Endothelial cell of umbilical vein (primary cell): ENCODE results near the gene GRK5. TPM values are rescaled to one million over a fixed set of nuclear protein-coding genes. Genes with fewer than 3 reads are reported as not detected.

Source experiments
- BruUV-seq: library from RNA; stranded (reverse); fragments of 400-500 nt; replicated peaks from 2 replicates; lab custom pipeline; 2021; lab: Mats Ljungman, UMichigan
- CTCF ChIA-PET: fragments of 300-600, 350-600 bp; sonication (Branson Sonifier 250); formaldehyde crosslinking; loops from one replicate; lab custom pipeline; 2021; ENCODE audit warnings: antibody characterized with exemption, inconsistent platforms; lab: Charles Lee
- POLR2A ChIA-PET: fragments of 300-600, 350-600 bp; sonication (Branson Sonifier 250); formaldehyde crosslinking; loops from one replicate; lab custom pipeline; 2021; ENCODE audit warnings: antibody characterized with exemption, inconsistent platforms; lab: Charles Lee
- DNase-seq: peaks from one replicate; pipeline ENCODE4 v3.0.0-alpha.2; 2011; ENCODE audit warnings: low read depth, low spot score
- FAIRE-seq: peaks from 2 replicates; lab custom pipeline; 2011; peaks lifted over from hg19 to GRCh38; lab: Jason Lieb, UNC
- H2AFZ ChIP-seq: 2 replicates; pipeline ENCODE4 v1.6.0; 2012; ENCODE audit warnings: low read depth, low read length, control low read depth, inconsistent platforms
- H3K27ac ChIP-seq: 2 replicates; pipeline ENCODE4 v1.5.1; 2011; ENCODE audit warnings: low read depth, mild to moderate bottlenecking, control low read depth, low read length, moderate library complexity; ENCODE audit not compliant: insufficient read depth
- H3K27me3 ChIP-seq, 2 experiments: 2 replicates each; pipeline versions ENCODE4 v1.6.0 to v1.6.1; 2011; ENCODE audit warnings: low read length in 2 of 2, mixed read lengths in 1 of 2; ENCODE audit not compliant: control insufficient read depth in 2 of 2, insufficient read depth in 2 of 2
- H3K36me3 ChIP-seq, 2 experiments: 2 replicates in 1 of 2; 3 replicates in 1 of 2; pipeline ENCODE4 v1.5.1; 2011; ENCODE audit warnings: low read length in 2 of 2, mild to moderate bottlenecking in 1 of 2, moderate library complexity in 1 of 2; ENCODE audit not compliant: control insufficient read depth in 2 of 2, insufficient read depth in 2 of 2; ENCODE audit errors: extremely low read depth in 1 of 2
- H3K4me1 ChIP-seq: 3 replicates; pipeline ENCODE4 v1.5.1; 2011; ENCODE audit warnings: mild to moderate bottlenecking, low read length; ENCODE audit not compliant: control insufficient read depth, insufficient read depth; ENCODE audit errors: extremely low read depth
- H3K4me2 ChIP-seq: 2 replicates; pipeline ENCODE4 v1.6.1; 2011; ENCODE audit warnings: low read length, control low read depth, mixed read lengths; ENCODE audit not compliant: insufficient read depth
- H3K4me3 ChIP-seq, 3 experiments: fragments of 200-600 bp in 1 of 3; sonication (generic), shearing (Covaris generic) in 1 of 3; replicated peaks in 1 of 3; 2 replicates each; pipeline ENCODE4 v1.5.1; 2011 to 2016; ENCODE audit warnings: control low read depth in 3 of 3, low read length in 3 of 3, mild to moderate bottlenecking in 2 of 3, inconsistent platforms in 1 of 3, low read depth in 1 of 3, moderate library complexity in 1 of 3; ENCODE audit not compliant: insufficient read depth in 1 of 3
- H3K79me2 ChIP-seq: 2 replicates; pipeline ENCODE4 v1.6.0; 2012; ENCODE audit warnings: low read length, inconsistent platforms; ENCODE audit not compliant: control insufficient read depth, insufficient read depth
- H3K9ac ChIP-seq: replicated peaks from 2 replicates; pipeline ENCODE3; 2011; ENCODE audit warnings: low read length, control low read depth; ENCODE audit not compliant: insufficient read depth; ENCODE audit errors: extremely low read depth
- H3K9me1 ChIP-seq: replicated peaks from 3 replicates; pipeline ENCODE4 v1.6.0; 2011; ENCODE audit warnings: mild to moderate bottlenecking, low read length; ENCODE audit not compliant: control insufficient read depth, insufficient read depth; ENCODE audit errors: extremely low read depth
- H3K9me3 ChIP-seq: replicated peaks from 2 replicates; pipeline ENCODE4 v1.5.1; 2012; ENCODE audit warnings: low read length, inconsistent platforms; ENCODE audit not compliant: control insufficient read depth, insufficient read depth
- H4K20me1 ChIP-seq: replicated peaks from 2 replicates; pipeline ENCODE3; 2011; ENCODE audit warnings: mild to moderate bottlenecking, low read length; ENCODE audit not compliant: control insufficient read depth, insufficient read depth; ENCODE audit errors: extremely low read depth
- EZH2 ChIP-seq: IDR thresholded peaks from 2 replicates; pipeline ENCODE4 v1.6.1; 2012; ENCODE audit warnings: borderline replicate concordance, low read depth, mild to moderate bottlenecking, moderate library complexity, low read length, inconsistent platforms; ENCODE audit not compliant: severe bottlenecking
- FOS ChIP-seq: IDR thresholded peaks from 2 replicates; pipeline ENCODE4 v1.6.1; 2011; ENCODE audit warnings: mild to moderate bottlenecking, low read length, moderate library complexity, borderline replicate concordance; ENCODE audit not compliant: insufficient read depth
- GATA2 ChIP-seq: IDR thresholded peaks from 2 replicates; pipeline ENCODE4 v1.7.0; 2011; ENCODE audit warnings: low read depth, mild to moderate bottlenecking, moderate library complexity, mixed read lengths, low read length; ENCODE audit not compliant: insufficient read length, insufficient read depth
- JUN ChIP-seq: IDR thresholded peaks from 2 replicates; pipeline ENCODE4 v1.6.1; 2011; ENCODE audit warnings: borderline replicate concordance, low read depth; ENCODE audit not compliant: insufficient read length, insufficient read depth
- MYC ChIP-seq: IDR thresholded peaks from one replicate; pipeline ENCODE4 v1.6.1; 2011; ENCODE audit warnings: mild to moderate bottlenecking, low read depth, low read length
- POLR2A ChIP-seq: IDR thresholded peaks from 2 replicates; pipeline ENCODE4 v1.6.1; 2012; ENCODE audit warnings: low read depth, mild to moderate bottlenecking, control low read depth, low read length
- POLR2AphosphoS5 ChIP-seq: IDR thresholded peaks from 2 replicates; pipeline ENCODE4 v1.6.1; 2012; ENCODE audit warnings: low read depth, mild to moderate bottlenecking, control low read depth, low read length, moderate library complexity; ENCODE audit not compliant: insufficient read depth
- dilution Hi-C: fragments of 300-500 bp; cut with MboI; formaldehyde crosslinking; loops from one replicate; pipeline ENCODE4 v1.15.0; 2019; ENCODE audit warnings: low sequenced_read_pairs; ENCODE audit not compliant: extremely low pct_ligation_motif_present
- intact Hi-C: fragments of 100-400 bp; cut with micrococcal nuclease; formaldehyde crosslinking; loops from one replicate; pipeline ENCODE4 v1.10.0; 2022
- polyA plus RNA-seq, 4 experiments: library from polyadenylated mRNA; depleted of rRNA in 3 of 4; stranded (reverse) in 3 of 4; unstranded in 1 of 4; fragments of >200 nt; gene quantifications; 2 replicates each; pipeline versions ENCODE4 v1.2.1 to v1.2.3, GENCODE V29; 2011 to 2012; ENCODE audit warnings: missing spikeins in 1 of 4
- total RNA-seq: library from RNA; stranded (reverse); gene quantifications from 2 replicates; pipeline ENCODE4 v1.2.3, GENCODE V29; 2021
- TF ChIP-seq, protein P1 (sequence below), 2 donors: IDR thresholded peaks; 1 replicate in 1 of 2; 2 replicates in 1 of 2; pipeline ENCODE4 v1.5.1; 2011; ENCODE audit warnings: low read length in 2 of 2, mild to moderate bottlenecking in 2 of 2, moderate library complexity in 2 of 2, control low read depth in 1 of 2, inconsistent platforms in 1 of 2, low read depth in 1 of 2; ENCODE audit not compliant: insufficient read depth in 1 of 2; ENCODE audit errors: extremely low read depth in 1 of 2
- TF ChIP-seq, protein P2 (sequence below): IDR thresholded peaks from 2 replicates; pipeline ENCODE4 v1.6.1; 2011; ENCODE audit not compliant: insufficient read depth, insufficient read length

Gene GRK5
- total and polyA plus RNA-seq, 2 donors (not counting 3 experiments of a cell fraction or from before 2014, with no cell fraction given): 13.1 to 29.5 TPM

DNA sequence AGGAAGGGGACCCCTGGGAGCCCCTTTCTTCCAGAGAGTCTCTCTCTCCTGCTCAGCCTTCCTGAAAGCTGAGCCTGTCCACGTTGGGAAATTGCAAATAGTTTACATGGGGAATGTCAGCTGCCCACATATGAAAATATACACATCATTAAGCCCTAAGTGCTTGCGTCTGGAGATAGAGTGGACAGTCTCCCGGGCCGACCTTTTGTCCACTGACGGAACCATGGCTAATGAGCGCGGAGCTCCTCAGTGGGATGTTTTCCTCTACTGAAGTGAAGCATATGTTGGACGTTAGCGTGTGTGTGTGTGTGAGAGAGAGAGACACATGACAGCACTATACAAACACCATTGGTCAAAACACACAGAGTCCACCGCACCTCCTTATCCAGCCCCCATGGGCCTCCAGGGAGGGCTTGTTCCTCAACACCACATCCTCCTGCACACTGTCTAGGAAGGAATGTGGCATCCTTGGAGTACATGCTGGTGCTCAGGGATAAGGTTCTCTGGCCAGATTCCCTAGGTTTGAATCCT is 206.8 kb downstream of the GRK5 start:
- Histone ChIP-seq H3K4me1 (peaks cover 24% of the 10 kb centered on the region), H3K9me3 (no peaks in the 10 kb centered on the region), H4K20me1 (no peaks in the 10 kb centered on the region), H3K27ac (no peak overlapping the region), H3K9ac (no peak overlapping the region), H3K4me2 (no peak overlapping the region), H3K36me3 (no peaks in the 10 kb centered on the region), H3K27me3 (no peaks in the 10 kb centered on the region), H3K4me3 (no peak overlapping the region), H3K79me2 (no peaks in the 10 kb centered on the region), H2AFZ (no peak overlapping the region), H3K9me1 (no peaks in the 10 kb centered on the region)
- POLR2A ChIA-PET: no interaction called here
- no peak for TF ChIP-seq JUN
- no peak for TF ChIP-seq GATA2
- TF ChIP-seq, protein P1, sequence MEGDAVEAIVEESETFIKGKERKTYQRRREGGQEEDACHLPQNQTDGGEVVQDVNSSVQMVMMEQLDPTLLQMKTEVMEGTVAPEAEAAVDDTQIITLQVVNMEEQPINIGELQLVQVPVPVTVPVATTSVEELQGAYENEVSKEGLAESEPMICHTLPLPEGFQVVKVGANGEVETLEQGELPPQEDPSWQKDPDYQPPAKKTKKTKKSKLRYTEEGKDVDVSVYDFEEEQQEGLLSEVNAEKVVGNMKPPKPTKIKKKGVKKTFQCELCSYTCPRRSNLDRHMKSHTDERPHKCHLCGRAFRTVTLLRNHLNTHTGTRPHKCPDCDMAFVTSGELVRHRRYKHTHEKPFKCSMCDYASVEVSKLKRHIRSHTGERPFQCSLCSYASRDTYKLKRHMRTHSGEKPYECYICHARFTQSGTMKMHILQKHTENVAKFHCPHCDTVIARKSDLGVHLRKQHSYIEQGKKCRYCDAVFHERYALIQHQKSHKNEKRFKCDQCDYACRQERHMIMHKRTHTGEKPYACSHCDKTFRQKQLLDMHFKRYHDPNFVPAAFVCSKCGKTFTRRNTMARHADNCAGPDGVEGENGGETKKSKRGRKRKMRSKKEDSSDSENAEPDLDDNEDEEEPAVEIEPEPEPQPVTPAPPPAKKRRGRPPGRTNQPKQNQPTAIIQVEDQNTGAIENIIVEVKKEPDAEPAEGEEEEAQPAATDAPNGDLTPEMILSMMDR (IDR thresholded peaks at IDR 0.05; ENCODE audit: extremely low read depth in 1 of 2, insufficient read depth in 1 of 2, low read depth in 1 of 2, low read length in 2 of 2): no peak
- TF ChIP-seq EZH2: no peak
- no peak for TF ChIP-seq POLR2A
- TF ChIP-seq MYC: no peak
- TF ChIP-seq, protein P2, sequence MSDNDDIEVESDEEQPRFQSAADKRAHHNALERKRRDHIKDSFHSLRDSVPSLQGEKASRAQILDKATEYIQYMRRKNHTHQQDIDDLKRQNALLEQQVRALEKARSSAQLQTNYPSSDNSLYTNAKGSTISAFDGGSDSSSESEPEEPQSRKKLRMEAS: no peak
- no peak for TF ChIP-seq FOS
- no peak for TF ChIP-seq POLR2AphosphoS5
- dilution Hi-C loops (no loop called here), intact Hi-C loops (loop anchor here (5.0 kb wide), 1 partner anchor 162 kb away; no protein-coding TSS in a partner anchor)
- BruUV-seq: no TSS peak
- DNase-seq (no peak), FAIRE-seq (no peak)
- CTCF ChIA-PET: interaction anchor here (0.6 to 3.2 kb wide), 3 partner anchors 31 to 211 kb away, joined by 3 to 29 read pairs (median 3); partner anchors contain the start of gene GRK5
